Chondrocyte (in vitro differentiated cells): ENCODE data around the gene ERGIC1. TPM values are rescaled to one million over a fixed set of nuclear protein-coding genes. Genes with fewer than 3 reads are reported as not detected.
"Not testable (repeated sequence)": the region's sequence is repeated elsewhere in the genome, so short reads cannot be mapped to it uniquely, and the experiment has no call there.

Experiments used
- DNase-seq: peaks from one replicate; pipeline ENCODE4 v3.0.0; 2021; ENCODE audit warnings: mixed read lengths, low spot score
- H3K27ac Mint-ChIP-seq: one replicate; pipeline ENCODE4 v1.8.0; 2021; ENCODE audit warnings: mild to moderate bottlenecking, moderate library complexity, mixed read lengths; ENCODE audit not compliant: unreplicated experiment
- H3K27me3 Mint-ChIP-seq: 2 replicates; pipeline ENCODE4 v1.8.0; 2021; ENCODE audit warnings: low read depth, mixed read lengths
- H3K36me3 Mint-ChIP-seq: 2 replicates; pipeline ENCODE4 v1.8.0; 2021; ENCODE audit warnings: low read depth, mixed read lengths
- H3K4me1 Mint-ChIP-seq: 2 replicates; pipeline ENCODE4 v1.8.0; 2021; ENCODE audit warnings: low read depth, mild to moderate bottlenecking, mixed read lengths
- H3K4me3 Mint-ChIP-seq: one replicate; pipeline ENCODE4 v1.8.0; 2021; ENCODE audit warnings: mild to moderate bottlenecking, moderate library complexity, mixed read lengths; ENCODE audit not compliant: unreplicated experiment
- H3K9me3 Mint-ChIP-seq: 2 replicates; pipeline ENCODE4 v1.8.0; 2021; ENCODE audit warnings: low read depth, mixed read lengths
- CTCF ChIP-seq: fragments of 200-600 bp; sonication (generic); IDR thresholded peaks from 2 replicates; pipeline ENCODE4 v1.5.0; 2021; ENCODE audit warnings: antibody characterized with exemption, mild to moderate bottlenecking, moderate library complexity
- total RNA-seq: library from RNA; stranded (reverse); gene quantifications from 3 replicates; pipeline ENCODE4 v1.2.1, GENCODE V29; 2021

ERGIC1 gene
- total RNA-seq, 1 donor from 2014 or later, result 141 TPM

DNA sequence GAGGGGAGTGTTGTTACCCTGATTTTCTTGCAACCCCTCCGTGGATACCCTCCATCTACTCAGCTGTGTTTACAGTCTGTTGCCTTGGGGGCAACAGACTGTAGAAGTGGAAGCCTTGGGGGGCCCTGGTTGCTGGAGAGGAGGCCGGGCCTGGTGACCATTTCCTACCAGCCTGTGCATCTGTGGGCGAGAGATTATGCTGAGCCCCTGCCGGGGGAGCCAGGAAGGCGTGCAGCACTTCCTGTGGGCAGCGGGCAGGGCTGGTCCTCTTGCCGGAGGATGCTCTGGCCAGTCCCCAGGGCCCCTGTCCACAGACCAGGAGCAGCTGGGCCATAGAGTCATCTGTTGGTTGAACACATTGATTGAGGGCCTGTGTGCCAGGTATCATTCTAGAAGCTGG, 11.1 kb downstream of the ERGIC1 start:
- Mint-ChIP-seq H3K4me3 (no peak overlapping the region), H3K9me3 (no peaks in the 10 kb centered on the region), H3K36me3 (peaks cover 3% of the 10 kb centered on the region), H3K27ac (no peak overlapping the region), H3K27me3 (no peaks in the 10 kb centered on the region), H3K4me1 (peaks cover 29% of the 10 kb centered on the region)
- no peak for DNase-seq
- TF ChIP-seq CTCF, result no peak

DNA sequence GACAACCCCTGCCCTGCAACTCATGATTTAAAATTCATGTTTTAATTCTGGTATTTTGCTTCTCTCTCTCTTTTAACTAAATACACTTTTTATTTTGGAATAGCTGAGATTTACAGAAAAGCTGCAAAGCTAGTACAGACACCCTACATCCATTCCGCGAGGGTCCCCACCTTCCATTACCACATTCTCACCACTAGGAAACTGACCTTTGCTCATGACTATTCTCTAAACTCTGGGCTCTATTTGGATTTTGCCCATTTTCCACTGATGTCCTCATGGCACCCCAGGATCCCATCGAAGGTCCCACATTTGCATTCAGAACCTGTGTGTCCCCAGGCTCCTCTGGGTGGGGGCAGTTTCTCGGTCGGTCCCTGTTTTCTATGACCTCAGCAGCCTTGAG, 11.5 kb downstream of the ERGIC1 start:
- peak; percentile 37 for TF ChIP-seq CTCF
- Mint-ChIP-seq H3K9me3 (no peaks in the 10 kb centered on the region), H3K36me3 (peaks cover 3% of the 10 kb centered on the region), H3K4me1 (peaks cover 25% of the 10 kb centered on the region), H3K27me3 (no peaks in the 10 kb centered on the region), H3K27ac (no peak overlapping the region), H3K4me3 (no peak overlapping the region)
- no peak for DNase-seq

DNA sequence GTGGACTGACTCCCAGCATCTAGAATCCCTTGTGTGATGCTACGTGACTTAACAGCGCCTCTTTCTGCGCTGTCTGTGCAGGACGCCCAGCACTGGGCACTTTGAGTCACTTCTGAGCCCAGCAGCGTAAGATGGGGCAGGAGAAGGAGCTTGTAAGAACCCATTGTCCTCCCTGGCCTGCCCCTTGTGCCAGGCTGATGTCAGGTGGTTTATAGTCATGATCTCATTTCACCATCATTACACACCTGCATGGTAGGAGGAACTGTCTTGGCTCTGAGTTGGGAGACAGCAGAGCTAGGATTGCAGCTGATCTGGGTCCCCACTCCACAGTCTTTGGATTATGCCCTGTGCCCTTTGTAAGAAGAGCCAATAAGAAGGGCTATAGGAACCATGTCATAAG, 12.2 kb downstream of the ERGIC1 start:
- peaks cover 3% of the 10 kb centered on the region for H3K36me3 Mint-ChIP-seq
- TF ChIP-seq CTCF, result no peak
- H3K27me3 Mint-ChIP-seq, result no peaks in the 10 kb centered on the region
- peak; percentile 4 for DNase-seq
- H3K27ac Mint-ChIP-seq, result no peak overlapping the region
- H3K4me3 Mint-ChIP-seq, result no peak overlapping the region
- H3K4me1 Mint-ChIP-seq, result peaks cover 20% of the 10 kb centered on the region
- H3K9me3 Mint-ChIP-seq, result no peaks in the 10 kb centered on the region

GRCh38 chr5:172846677-172847076, 12.6 kb downstream of the ERGIC1 start:
- no peak overlapping the region for H3K27ac Mint-ChIP-seq
- H3K4me3 Mint-ChIP-seq, result no peak overlapping the region
- H3K9me3 Mint-ChIP-seq, result no peaks in the 10 kb centered on the region
- TF ChIP-seq CTCF, result no peak
- no peak for DNase-seq
- H3K36me3 Mint-ChIP-seq, result peaks cover 3% of the 10 kb centered on the region
- peaks cover 17% of the 10 kb centered on the region for H3K4me1 Mint-ChIP-seq
- no peaks in the 10 kb centered on the region for H3K27me3 Mint-ChIP-seq

GRCh38 chr5:172847584-172847983, 13.5 kb downstream of the ERGIC1 start:
- not testable (repeated sequence) for DNase-seq, H3K27ac Mint-ChIP-seq, H3K27me3 Mint-ChIP-seq, H3K36me3 Mint-ChIP-seq, H3K9me3 Mint-ChIP-seq, H3K4me3 Mint-ChIP-seq
- H3K4me1 Mint-ChIP-seq, result peaks cover 21% of the 10 kb centered on the region

- no peak for TF ChIP-seq CTCF
- Mint-ChIP-seq H3K27me3 (no peaks in the 10 kb centered on the region), H3K9me3 (no peaks in the 10 kb centered on the region), H3K36me3 (no peaks in the 10 kb centered on the region), H3K4me3 (no peak overlapping the region), H3K4me1 (peaks cover 28% of the 10 kb centered on the region), H3K27ac (peak overlapping the region; percentile 2)
- no peak for DNase-seq
Measured at GRCh38 chr5:172848419-172848818, 14.4 kb downstream of the ERGIC1 start.
